BE2C (cell line): Measurements from ENCODE around the gene CTDP1.

Source experiments
- DNase-seq: peaks from one replicate; pipeline ENCODE4 v3.0.0-alpha.2; 2020
- H3K27me3 ChIP-seq: fragments of 250-450 bp; sonication (Bioruptor Pico); 2 replicates; pipeline ENCODE4 v1.5.1; 2020; ENCODE audit warnings: mild to moderate bottlenecking
- H3K36me3 ChIP-seq: fragments of 250-450 bp; sonication (Bioruptor Pico); 2 replicates; pipeline ENCODE4 v1.5.1; 2020; ENCODE audit warnings: mild to moderate bottlenecking
- H3K4me1 ChIP-seq: fragments of 250-450 bp; sonication (Bioruptor Pico); 2 replicates; pipeline ENCODE4 v1.5.1; 2020
- H3K4me3 ChIP-seq: 2 replicates; pipeline ENCODE4 v1.5.1; 2011; ENCODE audit warnings: low read depth, low read length
- H3K9me3 ChIP-seq: fragments of 250-450 bp; sonication (Bioruptor Pico); 2 replicates; pipeline ENCODE4 v1.5.1; 2020
- TF ChIP-seq, protein P1 (sequence below): IDR thresholded peaks from 2 replicates; pipeline ENCODE4 v1.5.1; 2012; ENCODE audit warnings: mild to moderate bottlenecking, low read depth, low read length

The CTDP1 gene

DNA sequence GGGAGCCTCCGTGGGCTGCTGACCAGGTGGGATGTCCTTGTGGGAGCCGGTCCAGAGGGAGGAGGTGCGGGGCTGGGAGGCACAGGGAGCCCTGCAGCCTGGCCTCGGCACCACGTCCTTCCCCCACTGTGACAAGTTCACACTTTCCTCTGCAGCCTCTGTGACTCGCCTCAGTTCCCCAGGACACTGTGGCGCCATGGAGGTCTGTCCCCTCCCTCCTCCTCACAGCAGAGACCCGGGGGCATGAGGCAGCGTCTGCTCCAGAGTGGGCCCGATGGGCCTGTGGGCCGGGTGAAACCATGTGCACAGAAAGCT, 90.9 kb downstream of the CTDP1 start:
- Histone ChIP-seq H3K4me3 (no peak overlapping the region), H3K27me3 (no peaks in the 10 kb centered on the region), H3K36me3 (no peaks in the 10 kb centered on the region), H3K9me3 (no peaks in the 10 kb centered on the region), H3K4me1 (no peaks in the 10 kb centered on the region)
- no peak for DNase-seq
- TF ChIP-seq, protein P1, sequence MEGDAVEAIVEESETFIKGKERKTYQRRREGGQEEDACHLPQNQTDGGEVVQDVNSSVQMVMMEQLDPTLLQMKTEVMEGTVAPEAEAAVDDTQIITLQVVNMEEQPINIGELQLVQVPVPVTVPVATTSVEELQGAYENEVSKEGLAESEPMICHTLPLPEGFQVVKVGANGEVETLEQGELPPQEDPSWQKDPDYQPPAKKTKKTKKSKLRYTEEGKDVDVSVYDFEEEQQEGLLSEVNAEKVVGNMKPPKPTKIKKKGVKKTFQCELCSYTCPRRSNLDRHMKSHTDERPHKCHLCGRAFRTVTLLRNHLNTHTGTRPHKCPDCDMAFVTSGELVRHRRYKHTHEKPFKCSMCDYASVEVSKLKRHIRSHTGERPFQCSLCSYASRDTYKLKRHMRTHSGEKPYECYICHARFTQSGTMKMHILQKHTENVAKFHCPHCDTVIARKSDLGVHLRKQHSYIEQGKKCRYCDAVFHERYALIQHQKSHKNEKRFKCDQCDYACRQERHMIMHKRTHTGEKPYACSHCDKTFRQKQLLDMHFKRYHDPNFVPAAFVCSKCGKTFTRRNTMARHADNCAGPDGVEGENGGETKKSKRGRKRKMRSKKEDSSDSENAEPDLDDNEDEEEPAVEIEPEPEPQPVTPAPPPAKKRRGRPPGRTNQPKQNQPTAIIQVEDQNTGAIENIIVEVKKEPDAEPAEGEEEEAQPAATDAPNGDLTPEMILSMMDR = no peak

DNA sequence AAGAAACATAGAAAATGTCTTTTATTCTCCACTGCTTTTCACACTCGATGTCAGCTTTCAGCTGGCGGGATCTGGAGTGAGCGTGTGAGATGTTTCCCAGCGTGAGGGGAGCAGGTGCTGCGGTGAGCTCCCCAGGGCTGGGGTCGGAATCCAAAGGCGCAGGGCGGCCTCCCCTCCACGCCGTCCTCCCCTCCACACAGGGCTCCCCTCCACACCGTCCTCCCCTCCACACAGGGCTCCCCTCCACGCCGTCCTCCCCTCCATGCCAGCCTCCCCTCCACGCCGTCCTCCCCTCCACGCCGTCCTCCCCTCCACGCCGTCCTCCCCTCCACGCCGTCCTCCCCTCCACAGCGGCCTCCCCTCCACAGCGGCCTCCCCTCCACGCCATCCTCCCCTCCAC, 91.2 kb downstream of the CTDP1 start:
- Histone ChIP-seq H3K4me3 (no peak overlapping the region), H3K9me3 (no peaks in the 10 kb centered on the region), H3K36me3 (no peaks in the 10 kb centered on the region), H3K27me3 (no peaks in the 10 kb centered on the region), H3K4me1 (no peaks in the 10 kb centered on the region)
- DNase-seq = no peak
- TF ChIP-seq, protein P1 = no peak

DNA sequence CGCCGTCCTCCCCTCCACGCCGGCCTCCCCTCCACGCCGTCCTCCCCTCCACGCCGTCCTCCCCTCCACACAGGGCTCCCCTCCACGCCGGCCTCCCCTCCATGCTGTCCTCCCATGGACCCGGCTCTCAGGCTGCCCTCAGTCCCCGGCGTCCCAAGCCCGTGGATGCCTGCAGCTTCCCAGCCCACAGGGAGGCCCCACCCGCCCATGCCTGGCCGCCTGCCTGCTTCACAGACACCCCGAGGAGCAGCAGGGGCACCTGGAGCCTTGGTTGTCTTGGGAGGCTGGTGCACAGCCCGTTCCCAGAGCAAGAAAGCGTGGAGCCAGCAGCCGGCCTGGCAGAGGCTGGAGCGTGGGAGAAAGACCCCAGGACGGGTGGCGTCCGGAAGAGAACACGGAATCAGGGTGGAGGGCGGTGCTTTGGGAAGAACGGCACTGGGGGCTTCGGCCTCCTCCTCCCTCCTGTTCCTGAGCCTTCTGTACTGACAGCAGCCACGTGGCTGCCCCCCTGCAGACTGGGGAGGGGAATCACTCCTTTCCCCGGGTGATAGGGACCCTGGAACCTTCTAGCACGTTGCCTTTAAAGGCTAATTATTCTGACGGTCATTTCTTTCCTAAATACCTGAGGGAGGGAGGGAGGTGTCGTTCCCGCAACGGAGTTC, 92.0 kb downstream of the CTDP1 start:
- H3K36me3 ChIP-seq = no peaks in the 10 kb centered on the region
- H3K9me3 ChIP-seq = no peaks in the 10 kb centered on the region
- TF ChIP-seq, protein P1 = no peak
- H3K27me3 ChIP-seq = no peaks in the 10 kb centered on the region
- no peak overlapping the region for H3K4me3 ChIP-seq
- no peak for DNase-seq
- no peaks in the 10 kb centered on the region for H3K4me1 ChIP-seq

DNA sequence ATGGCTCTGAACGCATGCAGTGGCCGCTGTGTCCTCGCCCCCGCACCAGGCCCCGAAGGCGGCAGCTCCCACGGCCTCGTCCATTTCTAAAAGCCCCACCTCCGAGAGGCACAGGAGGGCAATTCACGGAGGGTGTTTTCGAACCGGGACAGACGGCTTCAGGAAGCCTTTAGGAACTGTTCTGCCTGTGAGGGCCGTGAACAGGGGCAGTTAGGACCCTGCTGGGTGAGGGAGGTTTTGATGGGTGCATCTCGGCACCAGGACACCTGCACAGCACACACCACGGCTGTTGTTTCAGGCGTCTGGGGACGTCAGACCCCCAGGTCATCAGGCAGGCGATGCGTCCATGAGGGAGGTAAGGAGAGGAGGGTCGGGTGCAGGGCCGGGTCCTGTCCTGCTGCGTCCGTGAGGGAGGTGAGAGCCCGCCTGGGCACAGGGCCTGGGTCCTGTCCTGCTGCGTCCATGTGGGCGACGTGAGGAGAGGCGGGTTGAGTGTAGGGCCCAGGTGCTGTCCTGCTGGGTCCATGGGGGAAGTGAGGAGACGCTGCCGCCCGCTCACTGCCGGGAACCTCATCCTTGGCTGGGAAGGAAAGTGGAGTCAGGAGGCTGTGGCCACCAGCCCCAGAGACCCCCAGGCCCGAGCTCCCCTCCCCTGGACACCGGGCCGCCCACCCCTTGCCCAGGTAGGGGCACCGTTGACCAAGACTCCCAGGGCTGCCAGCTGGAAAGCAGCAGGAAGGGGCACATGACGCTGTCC, 92.7 kb downstream of the CTDP1 start:
- TF ChIP-seq, protein P1 = no peak
- no peaks in the 10 kb centered on the region for H3K27me3 ChIP-seq
- no peaks in the 10 kb centered on the region for H3K9me3 ChIP-seq

DNA sequence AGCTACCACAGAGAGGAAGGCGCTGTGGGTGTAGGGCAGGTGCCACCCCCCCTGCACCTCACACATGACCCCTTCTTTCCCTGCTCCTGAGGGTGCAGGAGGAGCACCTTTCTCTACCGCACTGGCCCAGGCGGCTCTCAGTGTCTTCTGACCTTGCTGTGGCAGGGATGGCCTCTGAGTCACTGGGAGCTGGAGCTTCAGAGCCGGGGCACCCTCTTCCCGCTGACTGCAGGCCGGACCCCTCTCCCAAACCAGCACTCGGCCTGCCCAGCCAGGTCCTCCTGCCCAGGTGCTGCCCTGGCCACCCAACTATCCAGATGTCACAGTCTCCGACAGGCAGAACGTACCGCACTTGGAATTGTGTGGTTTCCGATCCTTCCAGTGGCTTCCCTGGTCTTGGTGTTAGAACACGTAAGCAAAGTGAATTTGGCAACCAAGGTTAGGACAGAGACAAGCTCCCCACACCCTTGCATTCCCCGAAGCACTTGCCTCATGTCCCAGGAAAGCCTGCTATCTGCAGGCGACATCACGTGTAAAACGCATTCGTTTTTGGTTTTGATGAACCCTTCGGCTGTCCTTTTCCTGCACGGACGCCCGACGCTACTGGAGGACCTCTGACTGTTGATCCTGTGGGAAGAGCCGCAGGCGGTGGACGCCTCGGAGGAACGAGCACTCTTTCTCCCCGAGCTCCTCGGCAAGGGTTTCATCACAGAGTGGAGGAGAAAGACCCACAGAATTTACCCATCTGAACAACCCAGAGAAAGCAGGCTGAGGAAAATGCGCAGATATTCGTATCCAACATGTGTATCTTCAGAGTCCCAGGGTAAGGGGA, 93.5 kb downstream of the CTDP1 start:
- Histone ChIP-seq H3K36me3 (no peaks in the 10 kb centered on the region), H3K4me1 (no peaks in the 10 kb centered on the region), H3K4me3 (no peak overlapping the region), H3K27me3 (no peaks in the 10 kb centered on the region), H3K9me3 (no peaks in the 10 kb centered on the region)
- TF ChIP-seq, protein P1 = no peak
- no peak for DNase-seq

More for the DNA sequence above, 92.7 kb downstream of the CTDP1 start:
- Histone ChIP-seq H3K4me1 (no peaks in the 10 kb centered on the region), H3K4me3 (no peak overlapping the region), H3K36me3 (no peaks in the 10 kb centered on the region)
- no peak for DNase-seq
